ENCODE results near the gene BCL2L15. TPM values are rescaled to one million over a fixed set of nuclear protein-coding genes. Genes with fewer than 3 reads are reported as not detected.

Gene BCL2L15
- total and polyA plus RNA-seq, 10 donors = 0.64 to 7.1 (median 1.9) TPM

- H3K27ac ChIP-seq = no peak overlapping the region
- intact Hi-C loops (cut with DNase I; ENCODE audit: low total_unique reads) = loop anchor here (10.0 kb wide), 1 partner anchor 70 kb away; the partner anchor contains the start of genes AP4B1 and DCLRE1B
- DNase-seq = no peak
- TF ChIP-seq POLR2A (IDR thresholded peaks at IDR 0.05) = no peak
- TF ChIP-seq, protein P1, sequence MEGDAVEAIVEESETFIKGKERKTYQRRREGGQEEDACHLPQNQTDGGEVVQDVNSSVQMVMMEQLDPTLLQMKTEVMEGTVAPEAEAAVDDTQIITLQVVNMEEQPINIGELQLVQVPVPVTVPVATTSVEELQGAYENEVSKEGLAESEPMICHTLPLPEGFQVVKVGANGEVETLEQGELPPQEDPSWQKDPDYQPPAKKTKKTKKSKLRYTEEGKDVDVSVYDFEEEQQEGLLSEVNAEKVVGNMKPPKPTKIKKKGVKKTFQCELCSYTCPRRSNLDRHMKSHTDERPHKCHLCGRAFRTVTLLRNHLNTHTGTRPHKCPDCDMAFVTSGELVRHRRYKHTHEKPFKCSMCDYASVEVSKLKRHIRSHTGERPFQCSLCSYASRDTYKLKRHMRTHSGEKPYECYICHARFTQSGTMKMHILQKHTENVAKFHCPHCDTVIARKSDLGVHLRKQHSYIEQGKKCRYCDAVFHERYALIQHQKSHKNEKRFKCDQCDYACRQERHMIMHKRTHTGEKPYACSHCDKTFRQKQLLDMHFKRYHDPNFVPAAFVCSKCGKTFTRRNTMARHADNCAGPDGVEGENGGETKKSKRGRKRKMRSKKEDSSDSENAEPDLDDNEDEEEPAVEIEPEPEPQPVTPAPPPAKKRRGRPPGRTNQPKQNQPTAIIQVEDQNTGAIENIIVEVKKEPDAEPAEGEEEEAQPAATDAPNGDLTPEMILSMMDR (IDR thresholded peaks at IDR 0.05 in 8 of 11, conservative IDR thresholded peaks at IDR 0.05 in 3 of 11) = no peak
- no peak for TF ChIP-seq POLR2AphosphoS5 (IDR thresholded peaks at IDR 0.05)
- H3K4me1 ChIP-seq = peaks cover 0 to 23% (median 9%) of the 10 kb centered on the region in 6 donors
- WGBS, 5 donors = 92 to 100% (median 95%) methylated on average over 2 of the region's 2 CpGs
- H3K4me3 ChIP-seq = no peak overlapping the region
- H3K9me3 ChIP-seq = no peaks in the 10 kb centered on the region
- H3K27me3 ChIP-seq (replicated peaks in 1 of 7) = no peaks in the 10 kb centered on the region
- peaks cover 0 to 77% (median 21%) of the 10 kb centered on the region in 6 donors for H3K36me3 ChIP-seq
These were observed 52.7 kb downstream of the BCL2L15 start for GRCh38 chr1:113834716-113835115.

Other genes with a start within 250 kb of the BCL2L15 start
- gene PHTF1, start 128.1 kb downstream of the BCL2L15 start, total RNA-seq = 10 to 100 TPM; 18.3 to 47.6 (median 25.9) TPM
- 1 to 10 TPM; 5.6 to 9.0 (median 7.4) TPM for gene PHTF1, start 128.1 kb downstream of the BCL2L15 start, polyA plus RNA-seq
- gene RSBN1, start 75.1 kb downstream of the BCL2L15 start, total RNA-seq = 10 to 100 TPM; 24.2 to 34.0 (median 29.1) TPM
- gene RSBN1, start 75.1 kb downstream of the BCL2L15 start, polyA plus RNA-seq = 1 to 10 TPM; 5.4 to 7.0 (median 6.0) TPM
- 10 to 100 TPM; 22.2 to 42.9 (median 29.3) TPM for gene PTPN22, start 15.9 kb downstream of the BCL2L15 start, total RNA-seq
- 10 to 100 TPM; 10.4 to 25.3 (median 14.3) TPM for gene PTPN22, start 15.9 kb downstream of the BCL2L15 start, polyA plus RNA-seq
- 10 to 100 TPM; 23.9 to 58.0 (median 33.1) TPM for gene AP4B1, start 17.2 kb upstream of the BCL2L15 start, total RNA-seq
- 10 to 100 TPM; 24.9 to 52.3 (median 27.5) TPM for gene AP4B1, start 17.2 kb upstream of the BCL2L15 start, polyA plus RNA-seq
- 10 to 100 TPM in 1 of 7 donors, 1 to 10 TPM in 6; 6.7 to 10.5 (median 8.0) TPM for gene DCLRE1B, start 17.7 kb upstream of the BCL2L15 start, total RNA-seq
- 1 to 10 TPM; 1.9 to 3.5 (median 2.4) TPM for gene DCLRE1B, start 17.7 kb upstream of the BCL2L15 start, polyA plus RNA-seq
- gene HIPK1, start 41.7 kb upstream of the BCL2L15 start, total RNA-seq = 10 to 100 TPM; 62.5 to 92.3 (median 76.5) TPM
- 10 to 100 TPM in 1 of 3 donors, 1 to 10 TPM in 2; 7.1 to 10.4 (median 7.2) TPM for gene HIPK1, start 41.7 kb upstream of the BCL2L15 start, polyA plus RNA-seq
- 10 to 100 TPM in 1 of 7 donors, 1 to 10 TPM in 6; 1.2 to 10.9 (median 6.6) TPM for gene OLFML3, start 91.9 kb upstream of the BCL2L15 start, total RNA-seq
- 1 to 10 TPM; 2.6 to 6.1 (median 3.8) TPM for gene OLFML3, start 91.9 kb upstream of the BCL2L15 start, polyA plus RNA-seq